Fibroblast of the aortic adventitia (primary cell): ENCODE data around the gene CHST15. TPM values are rescaled to one million over a fixed set of nuclear protein-coding genes. Genes with fewer than 3 reads are reported as not detected.

ENCODE experiments used
- DNase-seq: peaks from one replicate; pipeline ENCODE4 v3.0.0-alpha.2; 2010; ENCODE audit warnings: low read depth
- H3K4me3 ChIP-seq: 2 replicates; pipeline ENCODE4 v1.5.1; 2011; ENCODE audit warnings: low read depth, mild to moderate bottlenecking, control low read depth, low read length, moderate library complexity
- total RNA-seq: library from RNA; depleted of rRNA; stranded (reverse); fragments of >200 nt; gene quantifications from 2 replicates; pipeline ENCODE4 v1.2.3, GENCODE V29; 2012; ENCODE audit warnings: low replicate concordance
- TF ChIP-seq, protein P1 (sequence below): IDR thresholded peaks from 2 replicates; pipeline ENCODE4 v1.5.1; 2011; ENCODE audit warnings: mild to moderate bottlenecking, low read length, control low read depth, inconsistent platforms; ENCODE audit not compliant: insufficient read depth

CHST15 gene
- total RNA-seq, 1 donor, result 2.0 TPM

DNA sequence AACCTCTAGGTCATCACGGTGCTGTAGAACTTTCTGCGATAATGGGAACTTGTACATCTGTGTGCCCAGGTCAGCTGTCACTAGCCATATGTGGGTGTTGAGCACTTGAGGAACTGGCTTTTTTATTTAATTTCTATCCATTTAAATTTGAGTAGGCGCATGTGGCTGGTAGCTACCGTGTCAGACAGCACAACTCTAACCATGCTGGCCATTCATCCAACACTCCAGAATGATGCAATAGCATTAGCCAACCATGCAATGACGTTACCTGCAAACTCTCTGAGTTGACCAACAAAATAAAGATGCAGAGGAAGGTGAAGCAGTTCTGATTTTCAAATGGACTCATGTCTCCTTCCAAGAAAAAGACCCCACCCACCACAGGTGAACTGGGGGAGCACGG lies 24.4 kb upstream of the CHST15 start:
- no peak overlapping the region for H3K4me3 ChIP-seq
- no peak for DNase-seq
- TF ChIP-seq, protein P1, sequence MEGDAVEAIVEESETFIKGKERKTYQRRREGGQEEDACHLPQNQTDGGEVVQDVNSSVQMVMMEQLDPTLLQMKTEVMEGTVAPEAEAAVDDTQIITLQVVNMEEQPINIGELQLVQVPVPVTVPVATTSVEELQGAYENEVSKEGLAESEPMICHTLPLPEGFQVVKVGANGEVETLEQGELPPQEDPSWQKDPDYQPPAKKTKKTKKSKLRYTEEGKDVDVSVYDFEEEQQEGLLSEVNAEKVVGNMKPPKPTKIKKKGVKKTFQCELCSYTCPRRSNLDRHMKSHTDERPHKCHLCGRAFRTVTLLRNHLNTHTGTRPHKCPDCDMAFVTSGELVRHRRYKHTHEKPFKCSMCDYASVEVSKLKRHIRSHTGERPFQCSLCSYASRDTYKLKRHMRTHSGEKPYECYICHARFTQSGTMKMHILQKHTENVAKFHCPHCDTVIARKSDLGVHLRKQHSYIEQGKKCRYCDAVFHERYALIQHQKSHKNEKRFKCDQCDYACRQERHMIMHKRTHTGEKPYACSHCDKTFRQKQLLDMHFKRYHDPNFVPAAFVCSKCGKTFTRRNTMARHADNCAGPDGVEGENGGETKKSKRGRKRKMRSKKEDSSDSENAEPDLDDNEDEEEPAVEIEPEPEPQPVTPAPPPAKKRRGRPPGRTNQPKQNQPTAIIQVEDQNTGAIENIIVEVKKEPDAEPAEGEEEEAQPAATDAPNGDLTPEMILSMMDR, result no peak

DNA sequence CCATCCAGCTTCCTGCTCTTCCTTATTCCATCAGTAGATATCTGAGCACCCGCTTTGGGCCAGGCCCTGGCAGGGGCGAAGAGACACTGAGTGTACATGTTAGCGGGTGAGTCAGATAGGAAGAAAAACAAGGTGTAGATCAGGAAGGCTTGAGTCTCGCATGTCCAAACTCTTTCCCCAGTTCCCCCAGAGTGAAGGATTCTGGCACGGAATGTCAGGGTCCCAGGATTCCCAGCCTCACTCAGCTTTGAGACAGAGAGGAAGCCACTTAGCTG lies 24.1 kb upstream of the CHST15 start:
- DNase-seq, result no peak
- TF ChIP-seq, protein P1, result no peak
- no peak overlapping the region for H3K4me3 ChIP-seq

DNA sequence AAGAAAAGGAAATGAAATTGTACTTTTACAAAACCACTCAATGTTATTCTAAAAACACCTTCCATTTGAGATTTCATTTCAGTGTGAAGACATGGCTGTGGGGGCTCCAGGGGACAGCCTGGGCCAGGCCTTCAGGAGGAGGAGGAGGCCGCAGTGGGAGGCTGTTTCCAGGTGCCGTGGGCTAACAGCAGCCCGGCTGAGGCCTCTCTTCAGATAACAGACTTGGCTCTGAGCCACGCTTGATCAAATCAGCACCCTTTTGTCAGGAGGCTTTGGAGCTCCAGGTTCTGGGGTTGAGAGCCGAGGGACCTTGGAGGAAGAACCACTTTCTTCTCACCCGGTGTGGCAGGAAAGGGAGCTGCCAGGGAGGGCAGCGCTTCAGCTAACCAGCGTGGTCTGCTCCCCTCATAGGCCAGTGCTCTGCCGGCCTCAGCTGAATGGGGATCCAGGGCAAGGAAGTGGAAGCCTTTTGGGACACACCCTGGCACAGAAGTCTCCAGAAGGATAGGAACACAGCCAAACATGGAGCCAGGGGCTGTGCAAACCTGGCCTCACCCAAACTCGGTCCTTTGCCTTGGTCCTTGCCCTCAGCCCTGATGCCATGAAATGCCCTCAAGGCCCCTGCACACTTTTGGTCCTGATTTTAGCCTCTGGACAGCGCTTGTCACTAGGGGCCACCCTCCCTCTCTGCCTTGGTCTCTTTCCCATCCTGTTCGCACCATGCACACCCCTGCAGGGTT lies 23.5 kb upstream of the CHST15 start:
- no peak overlapping the region for H3K4me3 ChIP-seq

DNA sequence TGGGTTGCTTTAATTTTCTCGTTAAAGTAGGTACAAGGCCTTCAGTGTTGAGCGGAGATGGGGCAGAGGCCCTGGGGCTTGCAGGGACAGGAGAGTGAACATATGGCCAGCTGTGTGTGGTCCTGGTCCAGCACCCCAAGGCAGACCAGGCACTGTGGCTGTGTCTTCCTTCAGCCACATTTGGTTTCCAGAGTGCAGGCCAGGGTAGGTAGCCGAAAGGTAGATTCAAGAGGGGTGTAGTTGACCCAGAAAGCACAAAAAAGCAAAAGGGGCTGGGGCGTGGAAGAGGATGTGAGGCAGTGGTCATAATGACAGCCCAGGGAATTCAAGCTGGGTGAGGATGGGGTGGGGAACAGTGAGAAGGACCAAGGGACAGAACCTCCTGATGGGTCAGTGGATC lies 21.3 kb upstream of the CHST15 start:
- TF ChIP-seq, protein P1, result no peak
- no peak overlapping the region for H3K4me3 ChIP-seq
- no peak for DNase-seq

More for the DNA sequence above, 23.5 kb upstream of the CHST15 start:
- no peak for DNase-seq
- TF ChIP-seq, protein P1, result no peak

DNA sequence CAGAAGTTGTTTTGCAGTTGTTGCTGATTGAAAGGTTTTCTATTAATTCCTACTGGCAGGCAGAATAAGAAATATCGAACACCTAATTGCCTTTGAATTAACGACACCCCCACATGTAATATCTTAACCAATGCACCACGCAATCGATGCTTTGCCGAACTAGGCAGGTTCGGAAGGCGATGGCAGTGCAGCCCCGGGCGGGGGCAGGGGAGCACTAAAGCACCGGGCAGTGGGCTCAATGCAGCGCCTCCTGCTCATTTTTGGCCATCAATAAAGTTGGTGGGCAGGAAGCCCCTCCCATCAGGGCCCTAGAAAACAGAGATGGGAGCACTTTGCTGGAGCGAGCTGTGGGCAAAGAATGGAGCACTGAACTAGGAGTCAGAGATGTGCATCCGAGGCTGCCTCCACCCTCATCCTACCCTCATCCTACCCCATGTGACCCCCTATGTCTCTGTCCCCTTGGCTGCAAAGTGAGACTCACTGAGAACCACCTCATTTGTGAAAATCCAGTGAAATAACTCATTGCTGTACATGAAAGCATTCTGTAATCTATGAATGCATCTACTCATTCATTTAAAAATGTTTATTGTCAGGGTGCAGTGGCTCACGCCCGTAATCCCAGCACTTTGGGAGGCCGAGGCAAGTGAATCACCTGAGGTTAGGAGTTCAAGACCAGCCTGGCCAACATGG lies 19.6 kb upstream of the CHST15 start:
- H3K4me3 ChIP-seq, result no peak overlapping the region
- TF ChIP-seq, protein P1, result no peak
- DNase-seq, result no peak

DNA sequence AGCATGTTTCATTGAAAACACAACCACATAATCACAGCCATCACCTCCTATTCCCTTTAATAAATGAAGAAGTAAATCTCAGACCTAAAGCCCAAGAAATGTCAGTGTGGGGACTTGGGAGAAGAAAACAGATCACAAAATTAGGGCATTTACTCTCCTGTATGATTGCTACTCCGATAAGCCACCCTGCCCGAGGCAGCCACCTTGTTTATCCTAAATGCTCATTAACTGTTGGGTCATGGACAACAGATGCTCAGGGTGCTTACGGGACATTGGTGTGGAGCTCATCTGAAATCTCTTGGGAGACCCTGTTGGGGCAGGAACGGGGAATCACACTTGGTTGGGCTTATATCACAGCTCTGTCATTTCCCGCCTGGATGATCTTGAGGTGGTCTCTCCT lies 17.5 kb upstream of the CHST15 start:
- DNase-seq, result no peak
- TF ChIP-seq, protein P1, result no peak
- no peak overlapping the region for H3K4me3 ChIP-seq

DNA sequence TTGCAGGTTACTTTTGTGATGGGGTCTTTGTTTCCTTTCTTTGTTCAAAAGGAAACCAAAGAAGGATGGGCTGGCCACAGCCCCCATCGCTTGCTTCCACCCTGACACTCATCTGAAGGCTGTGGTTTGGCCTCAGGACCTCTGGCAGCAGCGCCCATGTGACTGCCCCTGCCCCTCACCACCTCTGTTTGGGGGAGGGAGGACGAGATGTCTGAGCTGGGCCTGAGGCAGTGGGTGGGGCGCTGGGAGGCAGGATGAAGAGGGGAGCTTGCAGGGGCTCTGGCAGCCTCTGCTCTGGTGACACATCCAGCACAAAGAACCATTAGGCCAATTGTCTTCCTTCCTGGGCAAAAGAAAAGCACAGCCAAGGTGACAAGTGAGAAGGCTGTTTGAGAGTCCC lies 15.9 kb upstream of the CHST15 start:
- H3K4me3 ChIP-seq, result no peak overlapping the region
- no peak for DNase-seq
- TF ChIP-seq, protein P1, result no peak
